ENCODE data around the gene AKNA. TPM values are rescaled to one million over a fixed set of nuclear protein-coding genes. Genes with fewer than 3 reads are reported as not detected.

The AKNA gene
- total RNA-seq, 2 donors from 2014 or later: 3.1 to 7.8 TPM

- TF ChIP-seq, protein P1, sequence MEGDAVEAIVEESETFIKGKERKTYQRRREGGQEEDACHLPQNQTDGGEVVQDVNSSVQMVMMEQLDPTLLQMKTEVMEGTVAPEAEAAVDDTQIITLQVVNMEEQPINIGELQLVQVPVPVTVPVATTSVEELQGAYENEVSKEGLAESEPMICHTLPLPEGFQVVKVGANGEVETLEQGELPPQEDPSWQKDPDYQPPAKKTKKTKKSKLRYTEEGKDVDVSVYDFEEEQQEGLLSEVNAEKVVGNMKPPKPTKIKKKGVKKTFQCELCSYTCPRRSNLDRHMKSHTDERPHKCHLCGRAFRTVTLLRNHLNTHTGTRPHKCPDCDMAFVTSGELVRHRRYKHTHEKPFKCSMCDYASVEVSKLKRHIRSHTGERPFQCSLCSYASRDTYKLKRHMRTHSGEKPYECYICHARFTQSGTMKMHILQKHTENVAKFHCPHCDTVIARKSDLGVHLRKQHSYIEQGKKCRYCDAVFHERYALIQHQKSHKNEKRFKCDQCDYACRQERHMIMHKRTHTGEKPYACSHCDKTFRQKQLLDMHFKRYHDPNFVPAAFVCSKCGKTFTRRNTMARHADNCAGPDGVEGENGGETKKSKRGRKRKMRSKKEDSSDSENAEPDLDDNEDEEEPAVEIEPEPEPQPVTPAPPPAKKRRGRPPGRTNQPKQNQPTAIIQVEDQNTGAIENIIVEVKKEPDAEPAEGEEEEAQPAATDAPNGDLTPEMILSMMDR (IDR thresholded peaks at IDR 0.05): no peak
- H3K27ac ChIP-seq: no peak overlapping the region
- no peak overlapping the region for H3K4me3 ChIP-seq
- no peaks in the 10 kb centered on the region for H3K27me3 ChIP-seq
- no peaks in the 10 kb centered on the region for H3K9me3 ChIP-seq
- H3K4me1 ChIP-seq: peaks cover 0 to 17% of the 10 kb centered on the region in 2 donors
- H3K36me3 ChIP-seq: peaks cover 76% of the 10 kb centered on the region
- no peak for DNase-seq (ENCODE audit: low spot score)
Measured at GRCh38 chr9:114346146-114346545, 41.6 kb downstream of the AKNA start.

- peaks cover 79% of the 10 kb centered on the region for H3K36me3 ChIP-seq
- H3K27me3 ChIP-seq: no peaks in the 10 kb centered on the region
- H3K4me1 ChIP-seq: peaks cover 0 to 17% of the 10 kb centered on the region in 2 donors
- no peak overlapping the region for H3K4me3 ChIP-seq
- H3K9me3 ChIP-seq: no peaks in the 10 kb centered on the region
- TF ChIP-seq, protein P1 (IDR thresholded peaks at IDR 0.05): no peak
- DNase-seq (ENCODE audit: low spot score): no peak
- no peak overlapping the region for H3K27ac ChIP-seq
Measured at GRCh38 chr9:114345493-114346065, 42.2 kb downstream of the AKNA start.

GRCh38 chr9:114344692-114345091 lies 43.1 kb downstream of the AKNA start:
- Histone ChIP-seq H3K9me3 (no peaks in the 10 kb centered on the region), H3K4me1 (peaks cover 0 to 13% of the 10 kb centered on the region in 2 donors), H3K36me3 (peaks cover 76% of the 10 kb centered on the region), H3K27me3 (no peaks in the 10 kb centered on the region), H3K27ac (no peak overlapping the region), H3K4me3 (no peak overlapping the region)
- DNase-seq (ENCODE audit: low spot score): no peak
- TF ChIP-seq, protein P1 (IDR thresholded peaks at IDR 0.05): no peak

DNA sequence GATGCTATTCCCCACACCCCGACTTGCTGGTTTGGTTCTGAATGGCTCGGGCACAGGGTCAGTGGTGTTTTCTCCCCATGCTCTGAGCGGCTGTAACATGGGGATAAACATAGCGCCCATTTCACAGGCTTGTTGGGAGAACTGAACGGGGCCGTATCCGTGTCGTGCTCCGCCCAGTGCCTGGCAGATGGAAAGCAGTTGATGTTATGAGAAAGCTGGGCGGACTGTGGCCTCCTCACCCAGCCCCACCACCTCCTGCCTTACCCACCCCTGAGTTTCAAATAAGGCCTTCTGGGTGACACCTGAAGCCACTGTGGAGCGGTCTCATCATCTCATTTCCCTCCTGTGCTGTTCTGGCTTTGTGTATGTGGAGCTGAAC lies 43.6 kb downstream of the AKNA start:
- TF ChIP-seq, protein P1 (IDR thresholded peaks at IDR 0.05): no peak
- peaks cover 74% of the 10 kb centered on the region for H3K36me3 ChIP-seq
- H3K4me1 ChIP-seq: peaks cover 0 to 8% of the 10 kb centered on the region in 2 donors
- H3K27me3 ChIP-seq: no peaks in the 10 kb centered on the region
- no peak overlapping the region for H3K27ac ChIP-seq
- H3K4me3 ChIP-seq: no peak overlapping the region
- DNase-seq (ENCODE audit: low spot score): no peak
- H3K9me3 ChIP-seq: no peaks in the 10 kb centered on the region

DNA sequence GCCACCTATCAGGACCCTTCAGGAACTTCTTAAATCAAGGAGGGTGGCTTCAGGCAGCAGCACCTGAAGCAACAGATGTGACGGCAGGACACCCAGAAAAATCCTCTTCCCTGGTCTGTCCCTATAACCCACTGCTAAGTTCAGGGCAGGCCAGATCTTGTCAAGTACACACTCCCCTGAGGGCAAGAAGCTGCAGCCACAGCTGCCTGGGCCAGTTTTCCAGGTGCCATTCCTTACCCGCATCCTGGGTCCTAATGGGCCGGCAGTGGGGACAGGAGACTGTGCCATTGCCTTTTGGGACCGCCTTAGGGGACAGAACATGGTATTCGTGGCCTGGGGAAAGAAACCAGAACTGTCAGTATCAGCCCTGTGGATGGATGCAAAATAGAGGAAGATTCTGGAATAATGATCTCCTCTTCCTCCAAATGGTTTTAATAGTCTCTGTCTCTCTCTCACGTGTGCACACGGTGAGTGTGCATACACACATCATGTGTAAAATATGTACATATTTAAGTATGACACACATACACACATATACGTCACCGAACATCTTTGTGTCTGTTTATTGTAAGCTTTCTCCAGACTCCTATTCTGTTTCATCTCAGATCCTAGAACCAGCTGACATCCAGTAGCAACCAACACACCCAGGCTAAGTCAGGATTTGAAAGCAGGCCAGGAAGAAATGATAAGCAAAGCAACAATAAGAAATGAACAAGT lies 44.2 kb downstream of the AKNA start:
- Histone ChIP-seq H3K4me3 (no peak overlapping the region), H3K27ac (no peak overlapping the region), H3K27me3 (no peaks in the 10 kb centered on the region), H3K36me3 (peaks cover 77% of the 10 kb centered on the region), H3K9me3 (no peaks in the 10 kb centered on the region), H3K4me1 (peaks cover 0 to 2% of the 10 kb centered on the region in 2 donors)
- no peak for DNase-seq (ENCODE audit: low spot score)
- TF ChIP-seq, protein P1 (IDR thresholded peaks at IDR 0.05): no peak

All from right atrium auricular region (tissue), 2 donors.